ENCODE data around the gene CGN.
A peak's percentile ranks its signal among the peaks of the same experiment; 100 is the strongest.

The CGN gene

GRCh38 chr1:151512326-151512725 is 1.1 kb downstream of the CGN start:
- peak overlapping the region; percentile 58; the same call in 1 of the 2 replicates for H3K9ac ChIP-seq
- no peaks in the 10 kb centered on the region for H3K79me2 ChIP-seq (ENCODE audit: insufficient read depth, low read depth)
- H3K4me1 ChIP-seq (ENCODE audit: low read depth, poor library complexity, severe bottlenecking) = peaks cover 35% of the 10 kb centered on the region
- TF ChIP-seq CTCF (conservative IDR thresholded peaks at IDR 0.05; ENCODE audit: low read depth, low read length) = no peak
- no peak overlapping the region for H3K27ac ChIP-seq
- H2AFZ ChIP-seq (ENCODE audit: low read depth) = peak overlapping the region; percentile 98; the same call in 1 of the 2 replicates
- peaks cover 15% of the 10 kb centered on the region for H3K27me3 ChIP-seq (ENCODE audit: insufficient read depth, low read depth)
- peak overlapping the region; percentile 99 for H3K4me3 ChIP-seq (IDR thresholded peaks at IDR 0.05; ENCODE audit: insufficient read depth, low read depth, low read length)
- H3K4me2 ChIP-seq = peak overlapping the region; percentile 97
- no peaks in the 10 kb centered on the region for H3K36me3 ChIP-seq (ENCODE audit: insufficient read depth)
- no peaks in the 10 kb centered on the region for H4K20me1 ChIP-seq (ENCODE audit: insufficient read depth)

GRCh38 chr1:151512801-151513625 is 1.8 kb downstream of the CGN start:
- no peaks in the 10 kb centered on the region for H3K79me2 ChIP-seq (ENCODE audit: insufficient read depth, low read depth)
- no peak for TF ChIP-seq CTCF (conservative IDR thresholded peaks at IDR 0.05; ENCODE audit: low read depth, low read length)
- peak overlapping the region; percentile 97; the same call in 1 of the 2 replicates for H3K4me2 ChIP-seq
- no peak overlapping the region for H3K4me3 ChIP-seq (IDR thresholded peaks at IDR 0.05; ENCODE audit: insufficient read depth, low read depth, low read length)
- H3K36me3 ChIP-seq (ENCODE audit: insufficient read depth) = no peaks in the 10 kb centered on the region
- H3K27ac ChIP-seq = no peak overlapping the region
- H3K9ac ChIP-seq = no peak overlapping the region
- peaks cover 15% of the 10 kb centered on the region for H3K27me3 ChIP-seq (ENCODE audit: insufficient read depth, low read depth)
- no peak overlapping the region for H2AFZ ChIP-seq (ENCODE audit: low read depth)
- peaks cover 35% of the 10 kb centered on the region for H3K4me1 ChIP-seq (ENCODE audit: low read depth, poor library complexity, severe bottlenecking)
- no peaks in the 10 kb centered on the region for H4K20me1 ChIP-seq (ENCODE audit: insufficient read depth)

GRCh38 chr1:151513626-151514121 is 2.5 kb downstream of the CGN start:
- peaks cover 35% of the 10 kb centered on the region for H3K4me1 ChIP-seq (ENCODE audit: low read depth, poor library complexity, severe bottlenecking)
- peaks cover 15% of the 10 kb centered on the region for H3K27me3 ChIP-seq (ENCODE audit: insufficient read depth, low read depth)
- no peak overlapping the region for H3K4me3 ChIP-seq (IDR thresholded peaks at IDR 0.05; ENCODE audit: insufficient read depth, low read depth, low read length)
- H3K79me2 ChIP-seq (ENCODE audit: insufficient read depth, low read depth) = no peaks in the 10 kb centered on the region
- no peak overlapping the region for H2AFZ ChIP-seq (ENCODE audit: low read depth)
- H4K20me1 ChIP-seq (ENCODE audit: insufficient read depth) = no peaks in the 10 kb centered on the region
- no peak for TF ChIP-seq CTCF (conservative IDR thresholded peaks at IDR 0.05; ENCODE audit: low read depth, low read length)
- no peak overlapping the region for H3K9ac ChIP-seq
- no peak overlapping the region for H3K27ac ChIP-seq
- H3K36me3 ChIP-seq (ENCODE audit: insufficient read depth) = no peaks in the 10 kb centered on the region
- no peak overlapping the region for H3K4me2 ChIP-seq

- Histone ChIP-seq H3K9ac (no peak overlapping the region), H3K36me3 (ENCODE audit: insufficient read depth) (no peaks in the 10 kb centered on the region), H3K27me3 (ENCODE audit: insufficient read depth, low read depth) (peaks cover 15% of the 10 kb centered on the region), H3K4me1 (ENCODE audit: low read depth, poor library complexity, severe bottlenecking) (peaks cover 35% of the 10 kb centered on the region), H3K27ac (no peak overlapping the region), H3K4me3 (IDR thresholded peaks at IDR 0.05; ENCODE audit: insufficient read depth, low read depth, low read length) (no peak overlapping the region), H3K79me2 (ENCODE audit: insufficient read depth, low read depth) (no peaks in the 10 kb centered on the region), H2AFZ (ENCODE audit: low read depth) (no peak overlapping the region), H3K4me2 (no peak overlapping the region), H4K20me1 (ENCODE audit: insufficient read depth) (no peaks in the 10 kb centered on the region)
- no peak for TF ChIP-seq CTCF (conservative IDR thresholded peaks at IDR 0.05; ENCODE audit: low read depth, low read length)
Measured at GRCh38 chr1:151514366-151514765, 3.2 kb downstream of the CGN start.
